LNCaP clone FGC (cell line): Measurements from ENCODE around the gene RGS7.

Experiments used
- DNase-seq: peaks from one replicate; pipeline ENCODE4 v3.0.0-alpha.2; 2011; ENCODE audit warnings: low read depth
- H3K4me3 ChIP-seq: 2 replicates; pipeline ENCODE4 v1.5.1; 2011; ENCODE audit warnings: mild to moderate bottlenecking, low read depth, low read length, control low read depth
- CTCF ChIP-seq: IDR thresholded peaks from 2 replicates; pipeline ENCODE4 v1.5.1; 2012; ENCODE audit warnings: mild to moderate bottlenecking; ENCODE audit not compliant: control insufficient read depth, insufficient read depth; ENCODE audit errors: extremely low read depth

RGS7 gene

GRCh38 chr1:241356187-241356518 is 852 bp downstream of the RGS7 start:
- no peak overlapping the region for H3K4me3 ChIP-seq
- DNase-seq: no peak
- no peak for TF ChIP-seq CTCF

- no peak overlapping the region for H3K4me3 ChIP-seq
- no peak for TF ChIP-seq CTCF
- DNase-seq: no peak
These were observed 1.5 kb downstream of the RGS7 start for GRCh38 chr1:241355311-241356010.

GRCh38 chr1:241352401-241352800 is 4.6 kb downstream of the RGS7 start:
- DNase-seq: no peak
- H3K4me3 ChIP-seq: no peak overlapping the region
- no peak for TF ChIP-seq CTCF

- no peak overlapping the region for H3K4me3 ChIP-seq
- no peak for TF ChIP-seq CTCF
- no peak for DNase-seq
These were observed 5.2 kb downstream of the RGS7 start for GRCh38 chr1:241351841-241352240.

GRCh38 chr1:241343956-241344355 is 13.0 kb downstream of the RGS7 start:
- no peak for DNase-seq
- TF ChIP-seq CTCF: no peak
- H3K4me3 ChIP-seq: no peak overlapping the region

GRCh38 chr1:241336335-241336734 is 20.7 kb downstream of the RGS7 start:
- H3K4me3 ChIP-seq: no peak overlapping the region
- no peak for TF ChIP-seq CTCF
- no peak for DNase-seq

GRCh38 chr1:241332987-241333386 is 24.0 kb downstream of the RGS7 start:
- H3K4me3 ChIP-seq: no peak overlapping the region
- no peak for DNase-seq
- no peak for TF ChIP-seq CTCF
